HepG2 (cell line): Measurements from ENCODE around the gene DUSP2. TPM values are rescaled to one million over a fixed set of nuclear protein-coding genes. Genes with fewer than 3 reads are reported as not detected.

Source experiments
- ARHGAP35 ChIP-seq: sonication (generic); formaldehyde crosslinking; IDR thresholded peaks from 2 replicates; pipeline ENCODE4 v1.9.0; 2022; ENCODE audit warnings: mild to moderate bottlenecking, inconsistent platforms, moderate library complexity, missing genetic modification reagents, borderline replicate concordance
- FOXO1 ChIP-seq: sonication (generic); formaldehyde crosslinking; IDR thresholded peaks from 2 replicates; pipeline ENCODE4 v1.4.0; 2020; ENCODE audit warnings: missing genetic modification reagents
- GTF2F1 ChIP-seq: fragments of 150-350 bp; IDR thresholded peaks from 2 replicates; pipeline ENCODE4 v1.6.1; 2014; ENCODE audit warnings: low read length
- HES4 ChIP-seq: sonication (generic); formaldehyde crosslinking; IDR thresholded peaks from 2 replicates; pipeline ENCODE4 v1.9.0; 2021; ENCODE audit warnings: mild to moderate bottlenecking, missing genetic modification reagents, borderline replicate concordance
- HOXA3 ChIP-seq: sonication (generic); formaldehyde crosslinking; IDR thresholded peaks from 2 replicates; pipeline ENCODE4 v1.5.0; 2020; ENCODE audit warnings: missing genetic modification reagents
- KAT7 ChIP-seq: IDR thresholded peaks from 2 replicates; pipeline ENCODE4 v1.6.1; 2018; ENCODE audit warnings: borderline replicate concordance, missing compliant biosample characterization
- MAZ ChIP-seq, 2 experiments: sonication (generic) in 1 of 2; formaldehyde crosslinking in 1 of 2; IDR thresholded peaks; 2 replicates each; pipeline versions ENCODE4 v1.5.0 to v1.6.1; 2012 to 2020; ENCODE audit warnings: low read depth in 2 of 2, mild to moderate bottlenecking in 2 of 2, borderline replicate concordance in 1 of 2, improper control_type of control experiment in 1 of 2, low read length in 1 of 2, missing genetic modification reagents in 1 of 2, moderate library complexity in 1 of 2
- MEIS1 ChIP-seq: sonication (generic); formaldehyde crosslinking; IDR thresholded peaks from 2 replicates; pipeline ENCODE4 v1.9.0; 2021; ENCODE audit warnings: mild to moderate bottlenecking, missing genetic modification reagents, moderate library complexity, borderline replicate concordance
- NR1H2 ChIP-seq: sonication (generic); formaldehyde crosslinking; IDR thresholded peaks from 2 replicates; pipeline ENCODE4 v1.8.1; 2022; ENCODE audit warnings: low read depth, missing genetic modification reagents, borderline replicate concordance
- RAD21 ChIP-seq: fragments of 450-650 bp; formaldehyde crosslinking; IDR thresholded peaks from 2 replicates; pipeline ENCODE4 v1.5.0; 2020; ENCODE audit warnings: mild to moderate bottlenecking
- ZC3H13 ChIP-seq: sonication (generic); formaldehyde crosslinking; IDR thresholded peaks from 2 replicates; pipeline ENCODE4 v1.8.1; 2023; ENCODE audit warnings: mild to moderate bottlenecking, missing genetic modification reagents, moderate library complexity
- ZNF431 ChIP-seq: sonication (generic); formaldehyde crosslinking; IDR thresholded peaks from 2 replicates; pipeline ENCODE4 v1.9.0; 2022; ENCODE audit warnings: missing genetic modification reagents, low read depth, mild to moderate bottlenecking, borderline replicate concordance
- ZNF629 ChIP-seq: sonication (generic); formaldehyde crosslinking; conservative IDR thresholded peaks from 2 replicates; pipeline ENCODE4 v1.5.0; 2020; ENCODE audit warnings: missing genetic modification reagents
- ZNF747 ChIP-seq: sonication (generic); formaldehyde crosslinking; IDR thresholded peaks from 2 replicates; pipeline ENCODE4 v1.8.1; 2023; ENCODE audit warnings: missing genetic modification reagents, mild to moderate bottlenecking, borderline replicate concordance
- ZSCAN9 ChIP-seq: IDR thresholded peaks from 2 replicates; pipeline ENCODE4 v1.6.1; 2016; ENCODE audit warnings: borderline replicate concordance
- polyA plus RNA-seq, 8 experiments: library from polyadenylated mRNA; depleted of rRNA in 3 of 8; stranded (reverse) in 7 of 8; unstranded in 1 of 8; fragments of >200 nt; fragmentation: Illumina TruSeq in 4 of 8; extraction: Trizol in 4 of 8; gene quantifications; 2 replicates each; pipeline versions ENCODE4 v1.2.1 to v1.2.3, GENCODE V29; 2011 to 2016; ENCODE audit warnings: low read depth in 4 of 8, missing spikeins in 1 of 8, mixed read lengths in 1 of 8; ENCODE audit not compliant: insufficient read depth in 1 of 8
- total RNA-seq, 5 experiments: library from RNA; depleted of rRNA; stranded (reverse); fragments of >200 nt; fragmentation: Illumina TruSeq; extraction: Trizol; gene quantifications; 2 replicates each; pipeline ENCODE4 v1.2.3, GENCODE V29; 2016; ENCODE audit warnings: low read depth in 1 of 5
- TF ChIP-seq, protein P1 (sequence below): sonication (generic); formaldehyde crosslinking; IDR thresholded peaks from 2 replicates; pipeline ENCODE4 v1.5.0; 2020; ENCODE audit warnings: mild to moderate bottlenecking, missing genetic modification reagents, moderate library complexity
- TF ChIP-seq, protein P2 (sequence below): sonication (generic); formaldehyde crosslinking; IDR thresholded peaks from 2 replicates; pipeline ENCODE4 v1.5.0; 2020; ENCODE audit warnings: missing genetic modification reagents, mild to moderate bottlenecking, borderline replicate concordance
- TF ChIP-seq, protein P3 (sequence below): sonication (generic); formaldehyde crosslinking; IDR thresholded peaks from 2 replicates; pipeline ENCODE4 v1.4.0; 2020; ENCODE audit warnings: low read depth, mild to moderate bottlenecking, missing genetic modification reagents
- TF ChIP-seq, protein P4 (sequence below): sonication (generic); formaldehyde crosslinking; IDR thresholded peaks from 2 replicates; pipeline ENCODE4 v1.5.1; 2020; ENCODE audit warnings: missing genetic modification reagents, mild to moderate bottlenecking, borderline replicate concordance

The DUSP2 gene
- total and polyA plus RNA-seq, 2 of the 13 experiments (the other 11 are each of a cell fraction or from before 2014, with no cell fraction given) = not detected

DNA sequence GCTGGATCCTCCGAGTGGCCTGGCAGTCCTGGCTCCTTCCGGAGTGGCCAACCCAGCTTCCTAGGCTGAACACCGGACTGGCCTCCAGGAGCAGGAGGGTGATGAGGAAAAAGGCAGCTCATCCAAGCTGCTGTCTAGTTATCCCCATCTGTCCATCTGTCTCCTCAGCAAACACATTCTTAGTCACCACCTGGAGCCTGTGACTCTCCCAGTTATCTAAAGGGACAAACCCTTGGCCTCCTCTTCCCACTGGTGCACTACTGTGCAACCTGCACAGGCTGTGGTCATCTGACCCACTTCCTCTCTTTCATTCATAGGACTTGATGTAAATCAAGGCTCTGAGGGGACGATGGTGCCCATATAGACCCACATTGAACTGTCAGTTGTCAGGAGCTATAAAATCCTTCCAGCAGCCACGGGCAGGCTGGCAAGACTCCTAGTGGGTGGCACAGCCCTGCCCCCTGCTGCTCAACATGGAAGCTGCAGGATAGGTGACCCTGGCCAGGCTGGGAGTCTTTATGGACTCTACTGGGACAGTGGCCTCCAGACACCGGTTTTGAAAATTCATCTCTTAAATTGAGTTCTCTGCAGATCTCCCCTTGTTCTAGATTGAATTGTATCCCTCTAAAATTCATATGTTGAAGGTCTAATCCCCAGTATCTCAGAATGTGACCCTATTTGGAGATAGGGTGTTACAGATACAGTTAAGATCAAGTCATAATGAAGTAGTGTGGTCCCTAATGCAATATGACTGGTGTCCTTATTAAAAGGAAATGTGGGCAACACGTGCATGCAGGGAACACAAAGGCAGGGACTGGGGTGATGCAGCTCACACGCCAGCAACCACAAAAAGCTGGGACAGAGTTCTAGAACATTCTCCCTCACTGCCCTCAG, 29.3 kb upstream of the DUSP2 start (continued):
- TF ChIP-seq ARHGAP35 (CRISPR knock-in tag) = no peak
- TF ChIP-seq RAD21 (CRISPR knock-in tag) = peak; percentile 92
- TF ChIP-seq, protein P1, sequence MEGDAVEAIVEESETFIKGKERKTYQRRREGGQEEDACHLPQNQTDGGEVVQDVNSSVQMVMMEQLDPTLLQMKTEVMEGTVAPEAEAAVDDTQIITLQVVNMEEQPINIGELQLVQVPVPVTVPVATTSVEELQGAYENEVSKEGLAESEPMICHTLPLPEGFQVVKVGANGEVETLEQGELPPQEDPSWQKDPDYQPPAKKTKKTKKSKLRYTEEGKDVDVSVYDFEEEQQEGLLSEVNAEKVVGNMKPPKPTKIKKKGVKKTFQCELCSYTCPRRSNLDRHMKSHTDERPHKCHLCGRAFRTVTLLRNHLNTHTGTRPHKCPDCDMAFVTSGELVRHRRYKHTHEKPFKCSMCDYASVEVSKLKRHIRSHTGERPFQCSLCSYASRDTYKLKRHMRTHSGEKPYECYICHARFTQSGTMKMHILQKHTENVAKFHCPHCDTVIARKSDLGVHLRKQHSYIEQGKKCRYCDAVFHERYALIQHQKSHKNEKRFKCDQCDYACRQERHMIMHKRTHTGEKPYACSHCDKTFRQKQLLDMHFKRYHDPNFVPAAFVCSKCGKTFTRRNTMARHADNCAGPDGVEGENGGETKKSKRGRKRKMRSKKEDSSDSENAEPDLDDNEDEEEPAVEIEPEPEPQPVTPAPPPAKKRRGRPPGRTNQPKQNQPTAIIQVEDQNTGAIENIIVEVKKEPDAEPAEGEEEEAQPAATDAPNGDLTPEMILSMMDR (CRISPR knock-in tag) = peak; percentile 94
- TF ChIP-seq, protein P2, sequence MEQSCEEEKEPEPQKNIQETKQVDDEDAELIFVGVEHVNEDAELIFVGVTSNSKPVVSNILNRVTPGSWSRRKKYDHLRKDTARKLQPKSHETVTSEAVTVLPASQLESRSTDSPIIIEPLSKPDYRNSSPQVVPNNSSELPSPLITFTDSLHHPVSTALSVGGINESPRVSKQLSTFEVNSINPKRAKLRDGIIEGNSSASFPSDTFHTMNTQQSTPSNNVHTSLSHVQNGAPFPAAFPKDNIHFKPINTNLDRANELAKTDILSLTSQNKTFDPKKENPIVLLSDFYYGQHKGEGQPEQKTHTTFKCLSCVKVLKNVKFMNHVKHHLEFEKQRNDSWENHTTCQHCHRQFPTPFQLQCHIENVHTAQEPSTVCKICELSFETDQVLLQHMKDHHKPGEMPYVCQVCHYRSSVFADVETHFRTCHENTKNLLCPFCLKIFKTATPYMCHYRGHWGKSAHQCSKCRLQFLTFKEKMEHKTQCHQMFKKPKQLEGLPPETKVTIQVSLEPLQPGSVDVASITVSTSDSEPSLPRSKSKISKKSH (CRISPR knock-in tag) = no peak
- TF ChIP-seq ZSCAN9 (CRISPR knock-in tag) = peak; percentile 64; the same call in 1 of the 2 replicates
- TF ChIP-seq ZNF431 = no peak
- 0 out of 2 replicates have a peak, but pooled peaks have one; percentile 52 for TF ChIP-seq MEIS1 (CRISPR knock-in tag)
- no peak for TF ChIP-seq NR1H2 (CRISPR knock-in tag)
- no peak for TF ChIP-seq GTF2F1
- TF ChIP-seq HOXA3 (CRISPR knock-in tag) = no peak
- TF ChIP-seq KAT7 (CRISPR knock-in tag) = no peak
- TF ChIP-seq ZNF747 = no peak
- TF ChIP-seq, protein P3, sequence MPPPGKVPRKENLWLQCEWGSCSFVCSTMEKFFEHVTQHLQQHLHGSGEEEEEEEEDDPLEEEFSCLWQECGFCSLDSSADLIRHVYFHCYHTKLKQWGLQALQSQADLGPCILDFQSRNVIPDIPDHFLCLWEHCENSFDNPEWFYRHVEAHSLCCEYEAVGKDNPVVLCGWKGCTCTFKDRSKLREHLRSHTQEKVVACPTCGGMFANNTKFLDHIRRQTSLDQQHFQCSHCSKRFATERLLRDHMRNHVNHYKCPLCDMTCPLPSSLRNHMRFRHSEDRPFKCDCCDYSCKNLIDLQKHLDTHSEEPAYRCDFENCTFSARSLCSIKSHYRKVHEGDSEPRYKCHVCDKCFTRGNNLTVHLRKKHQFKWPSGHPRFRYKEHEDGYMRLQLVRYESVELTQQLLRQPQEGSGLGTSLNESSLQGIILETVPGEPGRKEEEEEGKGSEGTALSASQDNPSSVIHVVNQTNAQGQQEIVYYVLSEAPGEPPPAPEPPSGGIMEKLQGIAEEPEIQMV (CRISPR knock-in tag) = peak; percentile 68; the same call in 1 of the 2 replicates
- TF ChIP-seq, protein P4, sequence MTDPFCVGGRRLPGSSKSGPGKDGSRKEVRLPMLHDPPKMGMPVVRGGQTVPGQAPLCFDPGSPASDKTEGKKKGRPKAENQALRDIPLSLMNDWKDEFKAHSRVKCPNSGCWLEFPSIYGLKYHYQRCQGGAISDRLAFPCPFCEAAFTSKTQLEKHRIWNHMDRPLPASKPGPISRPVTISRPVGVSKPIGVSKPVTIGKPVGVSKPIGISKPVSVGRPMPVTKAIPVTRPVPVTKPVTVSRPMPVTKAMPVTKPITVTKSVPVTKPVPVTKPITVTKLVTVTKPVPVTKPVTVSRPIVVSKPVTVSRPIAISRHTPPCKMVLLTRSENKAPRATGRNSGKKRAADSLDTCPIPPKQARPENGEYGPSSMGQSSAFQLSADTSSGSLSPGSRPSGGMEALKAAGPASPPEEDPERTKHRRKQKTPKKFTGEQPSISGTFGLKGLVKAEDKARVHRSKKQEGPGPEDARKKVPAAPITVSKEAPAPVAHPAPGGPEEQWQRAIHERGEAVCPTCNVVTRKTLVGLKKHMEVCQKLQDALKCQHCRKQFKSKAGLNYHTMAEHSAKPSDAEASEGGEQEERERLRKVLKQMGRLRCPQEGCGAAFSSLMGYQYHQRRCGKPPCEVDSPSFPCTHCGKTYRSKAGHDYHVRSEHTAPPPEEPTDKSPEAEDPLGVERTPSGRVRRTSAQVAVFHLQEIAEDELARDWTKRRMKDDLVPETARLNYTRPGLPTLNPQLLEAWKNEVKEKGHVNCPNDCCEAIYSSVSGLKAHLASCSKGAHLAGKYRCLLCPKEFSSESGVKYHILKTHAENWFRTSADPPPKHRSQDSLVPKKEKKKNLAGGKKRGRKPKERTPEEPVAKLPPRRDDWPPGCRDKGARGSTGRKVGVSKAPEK (CRISPR knock-in tag) = no peak
- TF ChIP-seq ZNF629 (CRISPR knock-in tag) = no peak
- no peak for TF ChIP-seq FOXO1 (CRISPR knock-in tag)
- TF ChIP-seq ZC3H13 = no peak
- no peak for TF ChIP-seq HES4 (CRISPR knock-in tag)
- no peak for TF ChIP-seq MAZ (IDR thresholded peaks at IDR 0.05; ENCODE audit: borderline replicate concordance, low read depth, low read length)
- 0 out of 2 replicates have a peak, but pooled peaks have one; percentile 28 for TF ChIP-seq MAZ (CRISPR knock-in tag; IDR thresholded peaks at IDR 0.05; ENCODE audit: low read depth)
